GM19452 (cell line): ENCODE data around the gene LLGL2.
"Not testable (repeated sequence)": the region's sequence is repeated elsewhere in the genome, so short reads cannot be mapped to it uniquely, and the experiment has no call there.

Experiments
- ATAC-seq: cut with Tn5 transposase; IDR thresholded peaks from one replicate; pipeline ENCODE4 v1.9.1; 2021; ENCODE audit not compliant: unreplicated experiment

Gene LLGL2, protein sequence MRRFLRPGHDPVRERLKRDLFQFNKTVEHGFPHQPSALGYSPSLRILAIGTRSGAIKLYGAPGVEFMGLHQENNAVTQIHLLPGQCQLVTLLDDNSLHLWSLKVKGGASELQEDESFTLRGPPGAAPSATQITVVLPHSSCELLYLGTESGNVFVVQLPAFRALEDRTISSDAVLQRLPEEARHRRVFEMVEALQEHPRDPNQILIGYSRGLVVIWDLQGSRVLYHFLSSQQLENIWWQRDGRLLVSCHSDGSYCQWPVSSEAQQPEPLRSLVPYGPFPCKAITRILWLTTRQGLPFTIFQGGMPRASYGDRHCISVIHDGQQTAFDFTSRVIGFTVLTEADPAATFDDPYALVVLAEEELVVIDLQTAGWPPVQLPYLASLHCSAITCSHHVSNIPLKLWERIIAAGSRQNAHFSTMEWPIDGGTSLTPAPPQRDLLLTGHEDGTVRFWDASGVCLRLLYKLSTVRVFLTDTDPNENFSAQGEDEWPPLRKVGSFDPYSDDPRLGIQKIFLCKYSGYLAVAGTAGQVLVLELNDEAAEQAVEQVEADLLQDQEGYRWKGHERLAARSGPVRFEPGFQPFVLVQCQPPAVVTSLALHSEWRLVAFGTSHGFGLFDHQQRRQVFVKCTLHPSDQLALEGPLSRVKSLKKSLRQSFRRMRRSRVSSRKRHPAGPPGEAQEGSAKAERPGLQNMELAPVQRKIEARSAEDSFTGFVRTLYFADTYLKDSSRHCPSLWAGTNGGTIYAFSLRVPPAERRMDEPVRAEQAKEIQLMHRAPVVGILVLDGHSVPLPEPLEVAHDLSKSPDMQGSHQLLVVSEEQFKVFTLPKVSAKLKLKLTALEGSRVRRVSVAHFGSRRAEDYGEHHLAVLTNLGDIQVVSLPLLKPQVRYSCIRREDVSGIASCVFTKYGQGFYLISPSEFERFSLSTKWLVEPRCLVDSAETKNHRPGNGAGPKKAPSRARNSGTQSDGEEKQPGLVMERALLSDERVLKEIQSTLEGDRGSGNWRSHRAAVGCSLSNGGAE

DNA sequence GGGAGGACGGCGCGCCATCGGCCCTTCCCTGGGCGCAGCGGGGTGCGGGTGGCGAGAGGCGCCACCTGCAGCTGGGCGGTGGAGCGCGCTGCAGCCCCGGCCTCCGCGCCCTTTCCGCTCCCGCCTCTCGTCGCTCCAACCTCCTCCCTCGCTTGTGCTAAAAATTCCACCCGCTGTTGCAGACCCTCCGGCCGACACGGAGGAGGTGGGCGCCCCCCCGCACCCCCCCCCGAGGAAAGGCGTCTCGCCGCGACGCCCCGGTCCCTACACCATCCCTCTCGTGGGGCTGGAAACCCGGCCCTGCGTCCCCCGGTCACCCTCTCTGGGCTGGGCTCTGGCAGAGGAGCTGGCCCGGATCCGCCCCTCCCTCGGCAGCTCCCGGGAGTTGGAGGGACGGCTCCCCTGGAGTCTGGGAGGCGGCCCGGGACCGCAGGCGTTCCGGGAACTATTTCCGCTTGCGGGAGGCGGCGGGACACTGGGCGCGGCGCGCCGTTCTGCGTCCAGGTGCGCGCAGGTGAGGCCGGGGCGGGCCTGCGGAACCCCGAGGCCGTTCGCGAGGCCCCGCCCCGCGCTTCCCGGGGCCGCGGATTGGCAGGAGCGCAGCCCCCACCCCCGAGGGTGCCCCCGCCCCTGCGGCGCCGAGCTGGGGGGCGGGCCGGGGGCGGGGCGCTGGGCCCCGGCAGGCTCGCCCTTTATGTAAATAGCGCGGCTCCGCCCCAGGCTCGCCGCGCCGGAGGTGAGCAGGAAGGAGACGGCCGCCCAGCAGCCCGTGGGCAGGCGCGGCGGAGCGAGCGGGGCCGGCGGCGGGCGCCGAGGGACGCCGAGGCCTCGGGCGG lies at the start of gene LLGL2:
Gene LLGL2, plus strand, starts transcription at position 728 of the 836 bp plus-strand sequence. CDS start 17,730 bp downstream, outside the sequence.
- peak; percentile 84 for ATAC-seq

DNA sequence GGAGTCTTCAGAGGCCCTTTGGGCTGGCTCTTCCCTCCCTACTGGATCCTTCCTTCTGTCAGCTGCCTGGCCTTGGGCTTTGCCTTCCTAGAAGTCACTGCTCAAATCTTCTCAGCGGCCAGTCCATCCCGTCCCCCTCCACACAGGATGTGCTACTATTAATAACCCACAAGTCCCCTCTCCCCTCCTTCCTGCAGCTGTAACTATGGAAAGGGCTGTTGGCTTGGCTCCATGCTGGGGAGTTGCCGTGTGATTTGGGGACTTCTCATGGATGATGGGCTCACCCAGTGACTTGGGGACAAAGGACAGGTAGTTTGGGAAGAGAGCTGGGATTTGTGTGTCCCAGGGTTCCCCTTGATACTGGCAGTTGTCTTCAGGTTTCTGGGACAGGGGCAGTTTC lies 49.6 kb upstream of the LLGL2 start:
- ATAC-seq: no peak

DNA sequence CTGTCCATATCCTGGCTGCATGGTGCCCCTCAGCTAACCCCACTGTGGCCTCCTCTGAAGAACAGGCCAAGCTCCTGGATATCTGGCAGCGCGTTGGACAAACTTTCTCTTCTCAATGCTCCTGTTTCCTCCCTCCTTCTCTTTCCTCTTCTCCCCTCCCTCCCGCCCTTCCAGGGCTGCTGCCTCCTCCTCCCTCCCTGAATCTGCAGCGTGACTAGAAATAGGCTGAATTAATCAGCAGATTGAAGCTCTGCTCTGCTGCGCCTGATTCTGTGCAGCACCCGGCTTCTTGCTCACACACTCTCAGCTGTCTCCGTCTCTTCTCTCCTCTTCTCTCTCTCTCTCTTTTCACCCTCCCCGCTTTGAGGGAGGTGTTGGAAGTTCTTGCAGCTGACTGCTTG lies 49.2 kb upstream of the LLGL2 start:
- no peak for ATAC-seq

DNA sequence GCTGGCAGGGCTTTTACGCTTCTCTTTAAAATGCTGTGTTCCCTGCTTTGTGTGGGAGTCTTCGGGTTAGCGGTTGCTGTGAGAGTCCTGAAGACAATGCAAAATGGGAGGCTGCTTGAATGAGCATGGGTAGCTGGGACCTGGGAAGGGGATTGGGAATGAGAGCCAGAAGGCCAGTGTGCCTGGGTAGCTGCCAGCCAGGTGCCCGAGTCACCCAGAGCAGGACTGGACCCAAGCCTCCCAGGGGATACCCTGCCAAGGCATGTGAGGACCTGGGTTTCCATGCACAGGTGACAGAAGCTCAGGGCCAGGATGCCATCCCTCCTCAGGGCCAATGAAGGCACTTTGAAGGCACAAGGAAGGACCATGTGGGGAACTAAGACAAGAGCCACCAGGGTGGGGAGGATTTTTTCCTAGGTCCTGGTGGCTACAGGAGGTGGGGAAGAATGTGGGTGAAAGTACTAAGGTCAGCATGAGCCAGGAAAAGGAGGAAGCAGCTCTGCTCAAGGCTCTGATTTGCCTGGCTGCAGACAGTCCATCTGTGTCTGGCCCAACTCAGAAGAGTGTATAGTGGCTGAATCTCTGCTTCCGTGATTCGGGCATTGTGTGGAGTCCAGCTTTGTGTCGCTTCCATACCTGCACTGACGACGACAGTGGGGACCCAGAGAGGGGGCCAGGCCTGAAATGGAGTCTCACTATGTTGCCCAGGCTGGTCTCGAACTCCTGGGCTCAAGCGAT lies 48.6 kb upstream of the LLGL2 start:
- no peak for ATAC-seq

DNA sequence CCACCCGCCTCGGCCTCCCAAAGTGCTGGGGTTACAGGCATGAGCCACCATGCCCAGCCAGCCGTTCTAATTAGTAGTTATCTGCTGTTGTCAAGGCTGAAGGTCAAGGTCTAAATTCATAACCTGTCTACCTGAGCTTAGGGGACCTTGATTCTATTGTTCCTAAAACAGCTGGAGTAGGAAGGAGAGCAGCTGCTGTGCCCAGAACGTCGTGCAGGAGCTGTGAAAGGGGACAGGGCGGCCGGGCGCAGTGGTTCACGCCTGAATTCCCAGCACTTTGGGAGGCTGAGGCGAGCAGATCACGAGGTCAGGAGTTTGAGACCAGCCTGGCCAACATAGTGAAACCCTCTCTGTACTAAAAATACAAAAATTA lies 48.0 kb upstream of the LLGL2 start:
- not testable (repeated sequence) for ATAC-seq

DNA sequence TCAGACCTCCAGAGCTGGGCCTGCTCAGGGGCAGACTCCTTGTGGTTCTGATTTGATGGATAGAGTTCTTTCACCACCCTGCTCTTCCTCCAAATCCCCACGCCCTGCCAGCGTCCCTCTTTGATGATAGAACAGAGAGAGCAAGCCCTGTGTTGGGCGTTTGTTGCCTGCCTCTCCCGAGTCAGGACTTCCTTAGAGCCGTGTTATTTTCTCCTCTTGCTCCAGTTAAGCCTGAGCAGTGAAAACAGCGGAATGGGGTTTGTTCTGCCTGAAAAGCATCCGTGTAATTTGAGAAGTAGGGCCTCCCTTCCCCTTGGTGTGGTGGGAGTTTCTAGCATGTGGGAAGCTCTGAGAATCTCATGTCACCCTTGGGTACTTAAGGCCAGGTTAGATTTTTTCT lies 47.0 kb upstream of the LLGL2 start:
- ATAC-seq: no peak

DNA sequence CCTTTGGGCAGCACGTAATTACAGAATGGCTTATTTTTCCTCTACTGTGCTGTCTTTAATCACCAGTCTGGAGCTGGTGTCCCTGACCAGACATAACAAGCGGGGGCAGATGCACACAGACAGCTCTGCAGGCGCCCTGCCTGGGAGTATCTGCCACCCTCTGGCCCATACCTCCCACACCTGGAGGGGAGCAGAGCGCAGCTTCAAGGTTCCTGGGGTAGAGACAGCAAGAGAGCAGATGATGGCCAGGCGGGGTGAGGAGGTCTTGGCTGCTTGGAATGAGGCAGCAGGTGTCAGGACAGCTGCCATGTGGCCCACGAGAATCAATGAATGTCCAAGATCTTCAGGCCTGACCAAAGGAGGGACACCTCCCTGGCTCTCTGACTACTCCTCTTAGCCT lies 45.2 kb upstream of the LLGL2 start:
- ATAC-seq: no peak

DNA sequence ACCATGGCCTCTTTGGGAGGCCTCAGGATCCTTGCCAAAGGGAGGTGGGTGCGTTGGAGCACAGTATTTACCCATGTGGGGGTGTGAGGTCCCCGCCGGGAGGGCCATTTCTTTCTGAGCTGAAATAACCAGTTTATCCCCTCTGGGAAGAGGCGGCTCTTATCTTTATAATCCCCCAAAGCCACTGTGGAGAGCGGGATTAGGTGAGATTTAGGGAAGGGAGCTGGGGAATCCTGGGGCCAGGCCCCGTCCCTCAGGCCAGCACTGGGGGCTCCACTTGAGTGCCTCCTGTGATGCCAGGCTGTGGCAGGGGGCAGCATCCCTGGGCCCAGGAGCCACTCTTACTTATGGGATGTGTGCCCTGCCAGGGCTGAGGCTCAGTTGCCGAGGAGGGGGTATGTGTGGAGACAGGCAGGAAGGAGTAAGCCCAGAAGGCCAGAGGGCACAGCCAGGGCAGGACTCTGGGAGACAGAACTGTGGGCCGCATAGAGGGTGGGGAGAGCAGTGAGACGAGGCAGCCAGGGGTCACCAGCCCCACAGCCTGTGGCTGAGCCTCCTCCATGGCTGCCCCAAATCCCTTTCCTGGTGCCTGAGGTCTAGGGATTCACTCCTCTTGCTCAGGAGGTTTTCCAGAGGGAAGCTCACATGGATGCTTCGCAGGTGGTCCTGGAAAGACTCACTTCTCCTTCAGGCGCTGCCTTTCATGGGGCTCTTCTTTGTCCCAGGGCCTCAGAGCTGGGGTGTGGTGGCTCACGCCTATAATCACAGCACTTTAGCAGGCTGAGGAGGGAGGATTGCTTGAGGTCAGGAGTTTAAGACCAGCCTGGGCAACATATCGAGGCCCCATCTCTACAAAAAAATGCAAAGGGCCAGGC lies 44.1 kb upstream of the LLGL2 start:
- no peak for ATAC-seq

DNA sequence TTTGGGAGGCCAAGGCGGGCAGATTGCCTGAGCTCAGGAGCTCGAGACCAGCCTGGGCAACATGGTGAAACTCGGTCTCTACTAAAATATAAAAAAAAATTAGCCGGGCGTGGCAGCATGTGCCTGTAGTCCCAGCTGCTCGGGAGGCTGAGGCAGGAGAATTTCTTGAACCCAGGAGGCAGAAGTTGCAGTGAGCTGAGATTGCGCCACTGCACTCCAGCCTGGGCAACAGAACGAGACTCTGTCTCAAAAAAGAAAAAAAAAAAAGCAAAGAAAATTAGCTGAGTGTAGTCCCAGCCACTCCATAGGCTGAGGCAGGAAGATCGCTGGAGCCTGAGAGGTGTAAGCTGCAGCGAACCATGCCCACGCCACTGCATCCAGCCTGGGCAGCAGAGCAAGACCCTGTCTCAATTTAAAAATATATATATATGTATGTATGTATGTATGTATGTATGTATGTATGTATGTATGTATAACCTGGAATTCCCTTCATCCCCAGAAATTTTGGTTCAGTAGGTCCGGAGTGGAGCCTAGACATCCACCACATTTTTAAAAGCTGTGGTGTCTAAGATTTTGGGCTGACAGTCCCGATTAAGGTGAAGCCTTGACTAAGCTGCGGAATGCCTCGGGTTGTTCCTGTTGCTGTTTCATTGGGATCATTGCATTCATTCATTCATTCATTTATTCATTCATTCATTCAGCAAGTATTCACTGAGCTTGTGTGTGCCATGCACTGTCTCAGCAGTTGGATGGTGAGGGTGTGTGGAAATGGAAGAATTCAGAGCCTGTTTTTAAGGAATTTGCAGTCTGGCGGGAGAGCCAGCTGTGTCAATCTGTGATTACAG lies 43.2 kb upstream of the LLGL2 start:
- no peak for ATAC-seq

DNA sequence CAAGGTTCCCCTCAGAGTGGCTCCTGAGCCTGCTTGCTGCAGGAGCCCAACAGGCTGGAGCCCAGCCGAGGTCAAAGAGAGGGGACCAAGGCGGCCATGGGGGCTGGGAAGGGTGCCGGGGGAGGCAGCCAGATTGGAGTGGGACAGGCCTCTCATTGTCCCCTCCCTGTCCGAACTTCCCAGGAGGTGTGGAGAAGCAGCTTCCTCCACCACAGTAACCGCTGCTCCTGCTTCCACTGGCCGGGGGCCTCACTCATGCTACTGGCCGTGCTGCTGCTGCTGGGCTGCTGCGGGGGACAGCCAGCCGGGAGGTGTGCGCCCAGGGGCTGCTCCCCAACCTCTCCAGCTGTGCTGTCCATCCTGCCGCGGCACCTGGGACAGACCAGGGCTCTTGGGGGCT lies 39.8 kb upstream of the LLGL2 start:
- ATAC-seq: no peak

DNA sequence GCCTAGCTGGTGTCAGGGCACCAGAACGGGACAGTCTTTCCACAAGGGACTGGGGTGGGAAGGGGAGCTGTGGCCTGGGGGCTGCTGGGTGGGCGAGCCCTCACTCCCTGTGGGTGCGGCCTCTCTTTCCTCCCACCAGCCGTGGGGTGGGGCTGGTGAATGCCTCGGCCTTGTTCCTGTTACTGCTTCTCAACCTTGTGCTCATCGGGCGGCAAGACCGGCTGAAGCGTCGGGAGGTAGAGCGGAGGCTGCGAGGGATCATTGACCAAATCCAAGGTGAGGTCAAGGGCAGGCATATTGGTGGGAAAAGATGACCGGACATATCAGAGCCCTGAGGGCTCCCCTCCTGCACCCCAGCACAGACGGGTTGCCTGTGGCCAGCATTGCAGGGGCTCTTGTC lies 39.3 kb upstream of the LLGL2 start:
- ATAC-seq: no peak

DNA sequence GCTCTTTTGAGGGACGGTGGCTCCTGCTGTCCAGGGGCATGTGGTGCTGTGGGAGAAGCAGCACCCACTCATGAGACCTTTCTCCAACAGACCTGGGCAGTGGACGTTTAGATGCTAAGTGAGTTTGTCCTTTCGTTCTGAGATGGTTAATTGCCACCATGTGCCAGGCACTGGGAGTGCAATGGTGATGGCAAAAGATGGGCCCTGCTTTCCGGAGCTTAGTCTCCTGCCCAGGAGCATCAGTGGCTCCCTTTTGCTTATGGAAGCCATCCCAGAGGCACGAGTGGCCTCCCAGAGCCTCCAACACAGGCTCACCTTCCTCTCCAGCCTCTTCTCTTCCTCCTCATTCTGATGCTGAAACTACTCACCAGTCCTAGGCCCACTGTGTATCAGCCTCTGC lies 38.5 kb upstream of the LLGL2 start:
- ATAC-seq: no peak

DNA sequence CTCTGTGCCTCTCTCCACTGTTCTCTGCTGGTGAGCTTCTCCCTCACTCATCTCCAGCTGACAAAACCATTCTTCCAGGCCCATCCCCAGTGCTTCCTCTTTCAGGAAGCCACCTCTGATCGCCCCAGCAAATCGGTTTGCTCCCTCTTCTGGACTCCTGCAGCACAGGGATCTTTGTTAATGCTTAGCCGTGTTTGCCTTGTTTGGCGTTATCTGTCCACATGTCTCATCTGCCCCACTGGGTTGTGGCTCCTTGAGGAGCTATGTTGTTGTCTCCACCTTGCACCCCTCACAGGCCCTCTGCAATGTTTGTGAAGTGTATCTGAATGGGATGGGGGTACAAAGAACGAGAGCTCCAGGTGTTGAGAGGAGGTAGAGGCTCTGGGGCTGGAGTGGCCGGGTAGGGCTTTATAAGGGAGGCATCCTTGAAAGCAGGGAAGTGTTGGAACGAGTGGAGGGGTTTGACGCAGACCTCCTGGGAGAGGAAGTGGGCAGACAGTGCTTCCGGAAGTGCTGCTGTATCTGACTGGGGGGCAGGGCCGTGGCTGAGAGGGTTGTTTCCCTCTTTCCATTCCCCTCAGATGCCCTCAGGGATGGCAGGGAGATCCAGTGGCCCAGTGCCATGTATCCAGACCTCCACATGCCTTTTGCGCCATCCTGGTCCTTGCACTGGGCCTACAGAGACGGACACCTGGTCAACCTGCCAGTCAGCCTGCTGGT lies 38.0 kb upstream of the LLGL2 start:
- no peak for ATAC-seq

DNA sequence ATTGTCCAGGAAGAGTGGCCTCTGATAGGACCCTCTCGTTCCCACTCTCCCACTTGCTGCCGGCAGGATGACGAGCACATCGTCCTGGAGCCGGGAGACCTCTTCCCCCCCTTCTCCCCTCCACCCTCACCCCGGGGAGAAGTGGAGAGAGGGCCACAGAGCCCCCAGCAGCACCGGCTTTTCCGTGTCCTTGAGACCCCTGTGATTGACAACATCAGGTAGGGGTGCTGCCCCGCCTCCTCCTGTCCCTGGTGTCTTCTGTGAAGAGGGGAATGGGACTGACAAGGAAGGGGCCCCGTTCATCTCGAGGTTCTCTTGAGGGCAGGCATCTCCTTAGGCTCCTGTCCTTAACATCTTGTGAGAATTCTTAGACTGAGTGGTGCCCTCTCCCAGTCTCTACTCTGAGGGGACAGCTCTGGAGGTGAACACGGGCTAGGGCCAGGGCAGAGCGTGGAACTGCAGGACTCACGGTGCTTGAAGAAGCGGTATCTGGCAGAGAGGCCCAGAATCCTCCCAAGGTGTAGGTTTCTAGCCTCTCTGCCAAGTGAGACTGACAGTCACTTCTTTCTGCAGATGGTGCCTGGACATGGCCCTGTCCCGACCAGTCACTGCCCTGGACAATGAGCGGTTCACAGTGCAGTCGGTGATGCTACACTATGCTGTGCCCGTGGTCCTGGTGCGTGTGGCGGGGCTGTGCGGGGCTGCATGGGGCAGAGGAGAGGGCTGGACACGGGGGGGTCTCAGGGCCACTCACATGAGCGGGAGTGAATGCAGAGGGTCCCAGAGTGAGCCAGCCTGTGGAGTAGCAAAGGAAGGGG lies 36.6 kb upstream of the LLGL2 start:
- no peak for ATAC-seq

DNA sequence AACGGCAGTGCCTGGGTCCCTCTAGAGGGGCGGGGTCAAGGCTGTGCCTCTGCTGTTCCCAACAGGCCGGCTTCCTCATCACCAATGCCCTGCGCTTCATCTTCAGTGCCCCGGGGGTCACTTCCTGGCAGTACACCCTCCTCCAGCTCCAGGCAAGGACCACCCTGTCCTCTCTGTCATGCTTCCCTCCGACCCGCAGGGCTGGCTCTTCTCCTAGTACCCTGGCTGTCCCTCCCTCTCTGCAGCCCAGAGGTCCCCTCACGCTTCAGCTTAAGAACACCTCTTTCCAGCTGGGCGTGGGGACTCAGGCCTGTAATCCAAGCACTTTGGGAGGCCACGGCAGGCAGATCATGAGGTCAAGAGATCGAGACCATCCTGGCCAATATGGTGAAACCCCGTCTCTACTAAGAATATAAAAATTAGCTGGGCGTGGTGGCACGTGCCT lies 36.0 kb upstream of the LLGL2 start:
- ATAC-seq: no peak

DNA sequence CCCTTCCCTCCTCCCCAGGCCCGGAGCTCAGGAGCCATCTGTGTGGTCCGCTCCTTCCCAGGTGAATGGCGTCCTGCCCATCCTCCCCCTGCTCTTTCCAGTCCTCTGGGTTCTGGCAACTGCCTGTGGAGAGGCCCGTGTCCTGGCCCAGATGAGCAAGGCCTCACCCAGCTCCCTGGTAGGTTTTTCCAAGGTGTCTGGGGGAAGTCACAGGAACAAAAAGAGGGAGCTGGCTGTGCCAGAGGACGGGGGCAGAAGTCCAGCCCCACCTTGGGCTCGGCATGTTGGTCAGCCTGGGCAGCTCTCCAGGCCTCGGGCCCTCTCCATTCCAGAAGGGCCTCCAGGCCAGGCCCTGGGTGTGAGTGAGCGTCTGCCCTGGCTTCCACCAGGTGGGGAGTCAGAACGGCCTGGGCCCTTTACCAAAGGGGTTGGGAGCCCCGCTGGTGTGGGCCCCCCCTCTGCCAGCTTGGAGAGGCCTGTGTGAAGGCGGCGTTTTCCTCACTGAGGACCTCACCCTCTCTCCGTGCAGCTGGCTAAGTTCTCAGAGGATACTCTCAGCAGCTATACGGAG lies 35.2 kb upstream of the LLGL2 start:
- no peak for ATAC-seq
